ENCODE measurements around the gene B3GNT9. TPM values are rescaled to one million over a fixed set of nuclear protein-coding genes. Genes with fewer than 3 reads are reported as not detected.

B3GNT9 gene
- total RNA-seq, 1 donor from 2014 or later: 3.7 TPM

DNA sequence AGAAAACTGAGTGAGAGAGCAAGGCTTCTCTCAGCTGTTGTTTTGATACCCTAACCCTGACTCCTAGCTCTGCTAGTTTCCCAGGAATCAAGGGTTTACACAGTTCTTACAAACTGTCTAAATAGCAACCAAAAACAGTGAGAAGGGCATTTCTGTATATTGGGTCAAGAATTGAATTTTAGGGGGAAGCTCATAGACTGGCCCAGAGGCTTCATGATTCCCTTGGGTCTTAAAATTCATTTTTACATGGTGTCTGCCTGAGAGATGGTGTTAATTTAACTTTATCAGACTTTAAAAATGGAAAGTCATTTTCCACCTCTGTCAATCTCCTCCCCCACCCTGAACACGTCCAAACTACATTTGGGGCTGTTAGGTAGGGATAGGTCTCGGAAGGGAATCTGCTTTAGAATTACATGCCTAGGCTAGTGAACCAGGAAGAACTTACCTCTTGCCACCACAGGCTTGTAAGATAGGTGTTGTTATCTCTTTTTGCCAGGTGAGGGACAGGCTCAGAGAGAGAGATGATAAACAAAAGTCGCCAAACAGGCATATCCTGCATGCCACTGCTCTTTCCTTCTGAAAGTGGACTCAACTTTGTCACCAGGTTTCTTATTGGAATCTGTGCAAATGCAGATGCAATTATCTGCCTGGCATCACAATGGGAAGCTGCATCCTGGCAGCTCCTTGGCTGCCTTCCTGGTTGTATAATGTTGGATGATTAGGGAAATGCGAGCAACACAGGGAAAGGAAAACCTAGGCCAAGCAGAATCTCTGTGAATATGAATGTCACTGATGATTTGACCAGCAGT, 38.0 kb downstream of the B3GNT9 start:
- no peak for ATAC-seq

DNA sequence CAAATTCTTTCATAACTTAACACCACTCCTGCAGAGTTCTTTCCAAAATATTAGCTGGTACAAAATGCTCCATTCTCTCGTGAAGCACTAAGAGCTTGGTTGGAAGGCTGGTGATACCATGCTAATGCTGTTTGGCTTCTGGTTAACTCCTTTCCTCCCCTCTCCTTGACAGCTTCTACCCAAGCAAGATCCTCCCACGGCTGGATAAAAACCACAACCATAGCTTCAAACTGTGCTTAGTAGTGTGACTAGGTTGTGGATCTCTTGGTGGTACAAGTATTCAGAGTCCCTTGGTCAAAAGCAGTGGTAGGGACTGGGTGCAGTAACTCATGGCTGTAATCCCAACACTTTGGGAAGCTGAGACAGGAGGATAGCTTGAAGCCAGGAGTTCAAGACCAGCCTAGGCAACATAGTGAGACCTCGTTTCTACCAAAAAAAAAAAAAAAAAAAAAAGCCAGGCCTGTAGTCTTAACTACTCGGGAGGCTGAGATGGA, 38.8 kb downstream of the B3GNT9 start:
- ATAC-seq: no peak

DNA sequence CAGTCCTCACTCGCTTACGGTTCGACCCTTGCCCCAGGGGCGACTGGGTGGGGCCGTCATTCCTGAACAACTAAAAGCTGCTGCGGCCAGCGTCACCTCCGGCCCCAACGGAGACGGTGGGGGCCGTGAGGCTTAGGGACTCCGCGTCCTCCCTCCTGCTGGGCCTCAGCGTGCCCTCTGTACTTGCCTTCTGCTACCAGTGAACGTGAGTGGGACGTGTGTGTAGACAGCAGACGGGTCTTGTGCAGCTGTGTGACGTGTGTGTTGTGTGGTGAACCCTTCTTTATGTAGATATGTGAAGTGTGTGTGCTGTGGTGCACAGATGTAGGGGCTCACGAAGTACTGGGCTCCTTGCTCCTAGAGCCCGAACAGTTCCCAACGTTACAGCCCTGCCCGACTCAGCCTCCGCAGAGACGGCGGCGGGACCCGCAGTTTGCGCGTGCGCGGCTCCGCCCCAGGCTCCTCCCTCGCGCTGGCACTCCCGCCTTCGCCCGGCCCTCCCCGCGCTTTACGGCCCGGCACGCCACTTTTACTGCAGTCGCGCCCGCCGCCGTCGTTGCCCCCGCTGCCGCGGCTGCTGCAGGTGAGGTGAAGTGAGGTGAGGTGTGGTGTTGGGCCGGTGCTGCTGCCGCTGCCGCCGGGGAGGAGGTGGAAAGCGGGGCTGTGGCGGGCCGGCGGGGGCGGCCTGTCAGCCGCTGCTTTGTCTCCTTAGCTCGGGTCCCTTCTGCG, 41.2 kb downstream of the B3GNT9 start, which contains the start of gene PHAF1:
PHAF1 (plus strand) TSS at position 535 of the 729 bp plus-strand sequence. CDS start 235 bp downstream, outside the sequence.
- ATAC-seq: peak; percentile 88

DNA sequence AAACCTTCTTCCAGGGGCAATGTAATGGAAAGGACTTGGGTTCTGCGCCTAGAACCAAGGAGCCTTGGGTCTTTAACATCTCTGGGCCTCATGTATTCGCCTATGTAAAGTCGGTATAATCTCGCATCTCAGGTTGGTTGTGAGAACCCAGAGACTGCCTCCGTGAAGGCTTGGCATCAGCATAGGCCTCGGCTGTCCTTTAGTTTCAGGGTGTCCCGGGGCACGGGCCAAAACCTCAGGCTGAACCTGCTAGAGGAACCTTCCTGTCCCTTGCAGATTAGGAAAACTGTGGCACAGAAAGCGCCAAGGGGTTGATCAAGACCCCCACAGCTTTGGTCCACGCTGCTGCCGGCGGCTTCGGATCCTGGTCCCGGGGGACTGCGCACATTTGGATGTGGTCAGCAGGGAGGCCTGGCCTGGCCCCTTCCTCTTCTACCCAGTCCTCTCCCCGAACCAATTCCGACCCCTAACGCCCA, 41.8 kb downstream of the B3GNT9 start:
- ATAC-seq: no peak

DNA sequence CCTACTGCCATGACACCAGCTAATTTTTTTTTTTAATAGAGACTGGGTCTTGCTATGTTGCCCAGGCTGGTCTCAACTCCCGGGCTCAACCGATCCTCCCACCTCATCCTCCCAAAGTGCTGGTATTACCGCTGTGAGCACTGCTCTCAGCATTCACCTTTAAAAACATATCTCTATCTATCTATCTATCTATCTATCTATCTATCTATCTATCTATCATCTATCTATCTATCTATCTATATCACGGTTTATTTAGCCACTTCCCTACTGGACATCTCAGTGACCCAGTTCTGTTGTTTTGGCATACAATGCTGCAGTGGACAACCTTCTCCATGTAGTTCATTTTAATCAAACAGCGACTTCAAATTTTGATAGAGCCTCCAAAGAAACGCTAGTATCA, 42.3 kb downstream of the B3GNT9 start:
- no peak for ATAC-seq

DNA sequence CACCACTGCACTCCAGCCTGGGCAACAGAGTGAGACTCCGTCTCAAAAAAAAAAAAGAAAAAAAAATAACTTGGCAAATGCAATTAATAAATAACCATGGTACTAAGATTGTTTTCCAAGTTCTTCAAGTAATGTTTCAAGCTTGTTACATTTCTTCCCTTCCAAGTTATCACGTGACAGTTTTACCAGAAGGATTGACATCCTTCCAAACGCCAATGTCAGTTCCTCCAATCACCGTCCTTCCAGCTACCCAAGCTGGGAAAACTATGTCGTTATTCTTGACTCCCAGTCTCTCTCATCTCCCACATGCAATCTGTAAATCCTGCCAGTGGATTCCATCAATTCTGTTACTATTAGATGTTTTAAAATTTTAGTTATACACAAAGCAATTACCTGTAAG, 44.9 kb downstream of the B3GNT9 start:
- ATAC-seq: no peak

DNA sequence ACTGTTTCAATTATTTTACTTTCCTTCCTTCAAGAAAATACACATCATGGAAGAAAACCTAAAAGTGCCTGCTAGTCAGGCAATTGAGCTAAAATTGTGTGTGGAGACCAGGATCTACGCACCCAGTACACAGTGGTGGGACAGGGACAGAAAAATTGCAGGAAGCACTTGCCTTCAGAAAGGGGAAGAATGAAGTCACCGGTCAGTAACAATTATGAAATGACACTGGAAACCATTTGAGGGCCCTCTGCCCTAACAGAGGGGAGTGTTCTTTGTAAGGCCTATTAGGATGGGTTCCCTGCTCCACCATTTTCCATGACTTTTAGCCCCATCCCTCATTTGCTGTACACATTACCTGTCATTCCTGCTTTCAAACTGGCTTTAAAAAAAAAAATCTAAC, 45.6 kb downstream of the B3GNT9 start:
- no peak for ATAC-seq

DNA sequence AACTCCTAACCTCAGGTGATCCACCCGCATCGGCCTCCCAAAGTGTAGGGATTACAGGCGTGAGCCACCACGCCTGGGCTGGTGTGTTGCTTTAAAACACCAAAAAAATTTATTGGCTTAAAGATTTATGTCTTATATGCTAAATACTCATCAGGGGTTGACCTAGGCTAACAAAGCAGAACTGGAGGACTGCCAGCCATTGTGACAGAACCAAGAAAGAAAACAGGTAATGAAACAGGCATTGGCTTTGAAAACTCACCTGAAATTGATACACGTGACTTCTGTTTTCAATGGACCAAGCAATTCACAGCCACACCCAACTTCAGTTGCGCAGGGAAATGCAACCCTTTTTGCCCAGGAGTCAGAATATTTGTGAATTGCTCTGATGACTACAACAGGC, 46.0 kb downstream of the B3GNT9 start:
- ATAC-seq: peak; percentile 68

DNA sequence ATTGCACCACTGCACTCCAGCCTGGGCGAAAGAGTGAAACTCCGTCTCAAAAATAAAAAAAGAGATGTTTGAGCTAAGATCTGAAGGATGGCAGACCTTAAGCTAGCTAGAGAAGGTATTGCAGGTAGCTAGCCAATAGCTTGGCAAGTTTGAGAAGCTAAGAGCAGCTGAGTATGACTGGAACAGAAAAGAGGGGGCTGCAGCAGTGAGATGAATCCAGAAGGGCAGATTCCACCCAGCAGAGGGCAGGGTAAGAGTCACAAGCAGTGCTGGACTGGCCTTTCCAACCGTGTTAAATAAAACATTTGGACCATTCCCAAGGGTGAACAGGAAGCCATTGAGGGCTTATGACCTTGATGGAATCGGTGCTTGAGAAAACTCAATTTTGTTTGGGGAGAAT, 46.7 kb downstream of the B3GNT9 start:
- ATAC-seq: no peak

DNA sequence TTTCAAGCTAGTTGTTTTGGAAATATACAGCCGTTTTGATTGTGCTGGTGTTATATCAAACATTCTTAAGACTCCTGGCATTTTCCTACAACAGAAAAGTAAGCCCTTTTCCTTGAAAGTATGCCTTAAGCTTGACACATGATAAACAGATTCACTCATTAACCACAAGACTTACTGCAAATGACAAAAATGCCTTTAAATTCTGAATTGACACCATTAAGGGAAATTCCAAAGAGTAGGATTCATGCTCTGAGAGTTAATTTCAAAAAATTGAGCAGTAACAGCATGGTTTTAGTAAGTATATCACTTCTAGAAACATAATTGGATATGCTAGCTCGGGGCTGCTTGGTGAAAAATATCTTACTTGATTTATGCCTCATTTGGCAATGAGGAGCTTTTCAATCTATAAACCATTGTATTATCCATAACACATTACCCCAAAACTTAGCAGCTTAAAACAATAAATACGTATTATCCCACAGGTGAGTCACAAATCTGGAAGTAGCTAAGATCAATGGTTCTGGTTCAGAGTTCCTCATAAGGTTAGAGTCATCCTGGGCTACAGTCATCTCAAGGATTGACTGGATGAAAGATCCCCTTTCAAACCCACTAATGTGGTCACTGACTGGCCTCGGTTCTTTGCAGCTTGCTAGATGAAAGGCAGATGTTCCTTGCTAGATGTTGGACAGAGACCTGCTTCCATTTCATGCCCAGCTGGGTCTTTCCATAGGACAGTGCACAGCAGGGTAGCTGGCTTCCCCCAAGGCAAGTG, 49.3 kb downstream of the B3GNT9 start:
- ATAC-seq: no peak

DNA sequence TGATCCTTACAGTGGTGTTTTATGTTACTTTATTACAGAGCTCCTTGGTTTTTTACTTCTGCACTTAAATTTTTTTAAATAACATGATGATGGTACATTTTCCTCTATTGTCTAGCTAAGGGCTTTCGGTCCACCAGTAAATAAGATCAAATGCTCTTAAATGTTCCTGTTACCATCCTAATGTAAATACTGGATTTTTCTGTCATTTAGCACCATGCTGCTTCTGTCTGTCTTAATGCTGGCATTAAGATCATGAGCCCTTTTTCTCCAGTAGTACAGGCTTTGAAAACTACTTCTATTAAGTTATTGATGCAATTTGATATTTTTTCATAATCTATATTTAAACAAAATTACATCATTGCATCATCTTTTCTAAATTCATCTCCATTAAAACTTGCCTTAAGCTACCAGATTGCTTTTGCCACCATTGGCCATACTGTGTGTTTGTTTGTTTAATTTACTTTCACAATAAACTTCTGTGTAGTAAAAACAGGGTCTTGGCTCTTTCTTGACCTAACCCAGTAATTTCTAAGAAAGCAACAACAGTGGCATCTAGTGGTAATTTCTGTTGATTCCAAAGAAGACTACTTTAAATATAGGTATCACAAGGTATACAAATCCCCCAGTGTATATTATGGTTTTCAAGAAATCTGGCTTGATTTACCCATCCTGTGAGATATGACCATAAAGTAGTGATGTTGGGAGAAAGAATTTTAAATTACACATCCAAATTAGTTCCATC, 50.1 kb downstream of the B3GNT9 start:
- no peak for ATAC-seq

DNA sequence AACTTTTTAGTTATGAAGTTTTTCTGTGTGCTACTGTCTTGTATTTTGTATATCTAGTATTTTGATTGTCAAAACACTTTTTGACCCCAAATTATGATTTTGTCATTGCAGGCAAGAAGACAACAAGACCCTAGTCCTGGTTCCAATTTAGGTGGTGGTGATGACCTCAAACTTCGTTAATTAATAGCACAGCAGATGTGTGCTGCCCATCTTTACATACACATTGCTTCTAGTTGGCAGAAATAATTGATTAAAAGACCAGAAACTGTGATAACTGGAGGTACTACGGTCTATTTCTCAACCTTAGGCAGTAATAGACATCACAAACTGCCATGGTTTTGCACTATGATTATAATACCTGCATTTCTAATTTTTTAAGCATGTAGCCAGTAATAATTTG, 52.2 kb downstream of the B3GNT9 start:
- ATAC-seq: no peak

Other genes starting within 250 kb of the B3GNT9 start
- gene CDH16, start 232.1 kb downstream of the B3GNT9 start, total RNA-seq: 5.0 TPM
- 59.1 TPM for gene RRAD, start 225.5 kb downstream of the B3GNT9 start, total RNA-seq
- gene CIAO2B, start 216.6 kb downstream of the B3GNT9 start, total RNA-seq: 125 TPM
- gene CES2, start 215.5 kb downstream of the B3GNT9 start, total RNA-seq: 151 TPM
- gene CES3, start 189.7 kb downstream of the B3GNT9 start, total RNA-seq: 1.1 TPM
- gene CES4A, start 162.4 kb downstream of the B3GNT9 start, total RNA-seq: 6.0 TPM
- gene CBFB, start 121.8 kb downstream of the B3GNT9 start, total RNA-seq: 40.4 TPM
- 12.1 TPM for gene PHAF1, start 41.1 kb downstream of the B3GNT9 start, total RNA-seq
- gene TRADD, start 8.9 kb upstream of the B3GNT9 start, total RNA-seq: 18.0 TPM
- 5.5 TPM for gene FBXL8, start 9.0 kb upstream of the B3GNT9 start, total RNA-seq
- 10.9 TPM for gene HSF4, start 13.7 kb upstream of the B3GNT9 start, total RNA-seq
- 23.3 TPM for gene NOL3, start 19.5 kb upstream of the B3GNT9 start, total RNA-seq
- gene MATCAP1, start 33.0 kb upstream of the B3GNT9 start, total RNA-seq: 7.8 TPM
- gene EXOC3L1, start 39.1 kb upstream of the B3GNT9 start, total RNA-seq: 1.4 TPM
- 36.6 TPM for gene E2F4, start 41.2 kb upstream of the B3GNT9 start, total RNA-seq
- 26.3 TPM for gene ELMO3, start 48.1 kb upstream of the B3GNT9 start, total RNA-seq
- 25.3 TPM for gene TMEM208, start 76.1 kb upstream of the B3GNT9 start, total RNA-seq
- 7.4 TPM for gene FHOD1, start 96.5 kb upstream of the B3GNT9 start, total RNA-seq
- 0.08 TPM for gene SLC9A5, start 98.0 kb upstream of the B3GNT9 start, total RNA-seq
- gene PLEKHG4, start 128.5 kb upstream of the B3GNT9 start, total RNA-seq: 4.9 TPM
- not detected for gene KCTD19, start 175.7 kb upstream of the B3GNT9 start, total RNA-seq
- not detected for gene LRRC36, start 175.8 kb upstream of the B3GNT9 start, total RNA-seq
- 3.7 TPM for gene TPPP3, start 242.5 kb upstream of the B3GNT9 start, total RNA-seq

Measured in esophagus mucosa (tissue), 1 donor.